HL-60 (cell line): ENCODE data around the gene SRPK2.

Experiments used
- DNase-seq, 2 experiments: peaks; one replicate each; pipeline ENCODE4 v3.0.0-alpha.2; 2010 to 2020; ENCODE audit warnings: low read depth in 1 of 2, low spot score in 1 of 2
- H3K27ac ChIP-seq: fragments of 250-450 bp; sonication (Bioruptor Pico); replicated peaks from 2 replicates; pipeline ENCODE4 v1.5.1; 2020; ENCODE audit warnings: mild to moderate bottlenecking, moderate library complexity
- H3K27me3 ChIP-seq: fragments of 250-450 bp; sonication (Bioruptor Pico); 2 replicates; pipeline ENCODE4 v1.5.1; 2021; ENCODE audit warnings: mild to moderate bottlenecking, moderate library complexity; ENCODE audit not compliant: insufficient read depth, poor library complexity, severe bottlenecking
- H3K4me3 ChIP-seq: replicated peaks from 2 replicates; pipeline ENCODE4 v1.5.1; 2011; ENCODE audit warnings: mild to moderate bottlenecking, control low read depth, low read length; ENCODE audit not compliant: insufficient read depth
- GABPA ChIP-seq: IDR thresholded peaks from 2 replicates; pipeline ENCODE4 v1.6.1; 2012; ENCODE audit warnings: low read depth
- POLR2AphosphoS5 ChIP-seq: IDR thresholded peaks from 2 replicates; pipeline ENCODE4 v1.6.1; 2012; ENCODE audit warnings: low read depth
- SPI1 ChIP-seq: IDR thresholded peaks from 2 replicates; pipeline ENCODE4 v1.6.1; 2012; ENCODE audit warnings: low read depth, mild to moderate bottlenecking, borderline replicate concordance
- TF ChIP-seq, protein P1 (sequence below): IDR thresholded peaks from one replicate; pipeline ENCODE4 v1.5.1; 2011; ENCODE audit warnings: low read length, control low read depth, inconsistent platforms; ENCODE audit not compliant: insufficient read depth
- TF ChIP-seq, protein P2 (sequence below): IDR thresholded peaks from 2 replicates; pipeline ENCODE4 v1.6.1; 2012; ENCODE audit warnings: low read depth; ENCODE audit not compliant: insufficient replicate concordance

Gene SRPK2

DNA sequence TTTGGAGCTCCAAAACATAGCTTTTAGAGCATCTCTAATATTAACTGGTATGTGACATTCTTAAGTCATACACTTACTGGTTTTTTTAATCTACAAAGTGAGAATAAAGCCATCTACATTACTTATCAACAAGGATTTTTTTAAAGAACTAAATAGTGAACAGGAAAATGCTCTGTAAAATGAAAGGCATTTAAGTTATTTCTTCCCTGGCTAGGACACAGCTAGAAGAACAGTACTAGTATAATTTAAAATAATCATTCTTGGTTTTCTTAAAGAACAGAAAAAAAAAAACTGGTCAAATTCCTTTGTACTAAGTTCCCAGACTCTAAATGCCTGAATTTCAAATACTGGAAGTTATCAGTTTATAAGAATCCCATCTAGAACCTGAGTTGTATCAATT lies 139.5 kb downstream of the SRPK2 start:
- DNase-seq: no peak
- TF ChIP-seq POLR2AphosphoS5 (no peak), SPI1 (no peak), GABPA (no peak)
- TF ChIP-seq, protein P1, sequence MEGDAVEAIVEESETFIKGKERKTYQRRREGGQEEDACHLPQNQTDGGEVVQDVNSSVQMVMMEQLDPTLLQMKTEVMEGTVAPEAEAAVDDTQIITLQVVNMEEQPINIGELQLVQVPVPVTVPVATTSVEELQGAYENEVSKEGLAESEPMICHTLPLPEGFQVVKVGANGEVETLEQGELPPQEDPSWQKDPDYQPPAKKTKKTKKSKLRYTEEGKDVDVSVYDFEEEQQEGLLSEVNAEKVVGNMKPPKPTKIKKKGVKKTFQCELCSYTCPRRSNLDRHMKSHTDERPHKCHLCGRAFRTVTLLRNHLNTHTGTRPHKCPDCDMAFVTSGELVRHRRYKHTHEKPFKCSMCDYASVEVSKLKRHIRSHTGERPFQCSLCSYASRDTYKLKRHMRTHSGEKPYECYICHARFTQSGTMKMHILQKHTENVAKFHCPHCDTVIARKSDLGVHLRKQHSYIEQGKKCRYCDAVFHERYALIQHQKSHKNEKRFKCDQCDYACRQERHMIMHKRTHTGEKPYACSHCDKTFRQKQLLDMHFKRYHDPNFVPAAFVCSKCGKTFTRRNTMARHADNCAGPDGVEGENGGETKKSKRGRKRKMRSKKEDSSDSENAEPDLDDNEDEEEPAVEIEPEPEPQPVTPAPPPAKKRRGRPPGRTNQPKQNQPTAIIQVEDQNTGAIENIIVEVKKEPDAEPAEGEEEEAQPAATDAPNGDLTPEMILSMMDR: no peak
- TF ChIP-seq, protein P2, sequence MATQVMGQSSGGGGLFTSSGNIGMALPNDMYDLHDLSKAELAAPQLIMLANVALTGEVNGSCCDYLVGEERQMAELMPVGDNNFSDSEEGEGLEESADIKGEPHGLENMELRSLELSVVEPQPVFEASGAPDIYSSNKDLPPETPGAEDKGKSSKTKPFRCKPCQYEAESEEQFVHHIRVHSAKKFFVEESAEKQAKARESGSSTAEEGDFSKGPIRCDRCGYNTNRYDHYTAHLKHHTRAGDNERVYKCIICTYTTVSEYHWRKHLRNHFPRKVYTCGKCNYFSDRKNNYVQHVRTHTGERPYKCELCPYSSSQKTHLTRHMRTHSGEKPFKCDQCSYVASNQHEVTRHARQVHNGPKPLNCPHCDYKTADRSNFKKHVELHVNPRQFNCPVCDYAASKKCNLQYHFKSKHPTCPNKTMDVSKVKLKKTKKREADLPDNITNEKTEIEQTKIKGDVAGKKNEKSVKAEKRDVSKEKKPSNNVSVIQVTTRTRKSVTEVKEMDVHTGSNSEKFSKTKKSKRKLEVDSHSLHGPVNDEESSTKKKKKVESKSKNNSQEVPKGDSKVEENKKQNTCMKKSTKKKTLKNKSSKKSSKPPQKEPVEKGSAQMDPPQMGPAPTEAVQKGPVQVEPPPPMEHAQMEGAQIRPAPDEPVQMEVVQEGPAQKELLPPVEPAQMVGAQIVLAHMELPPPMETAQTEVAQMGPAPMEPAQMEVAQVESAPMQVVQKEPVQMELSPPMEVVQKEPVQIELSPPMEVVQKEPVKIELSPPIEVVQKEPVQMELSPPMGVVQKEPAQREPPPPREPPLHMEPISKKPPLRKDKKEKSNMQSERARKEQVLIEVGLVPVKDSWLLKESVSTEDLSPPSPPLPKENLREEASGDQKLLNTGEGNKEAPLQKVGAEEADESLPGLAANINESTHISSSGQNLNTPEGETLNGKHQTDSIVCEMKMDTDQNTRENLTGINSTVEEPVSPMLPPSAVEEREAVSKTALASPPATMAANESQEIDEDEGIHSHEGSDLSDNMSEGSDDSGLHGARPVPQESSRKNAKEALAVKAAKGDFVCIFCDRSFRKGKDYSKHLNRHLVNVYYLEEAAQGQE: no peak
- Histone ChIP-seq H3K27ac (no peak overlapping the region), H3K4me3 (no peak overlapping the region), H3K27me3 (no peaks in the 10 kb centered on the region)

DNA sequence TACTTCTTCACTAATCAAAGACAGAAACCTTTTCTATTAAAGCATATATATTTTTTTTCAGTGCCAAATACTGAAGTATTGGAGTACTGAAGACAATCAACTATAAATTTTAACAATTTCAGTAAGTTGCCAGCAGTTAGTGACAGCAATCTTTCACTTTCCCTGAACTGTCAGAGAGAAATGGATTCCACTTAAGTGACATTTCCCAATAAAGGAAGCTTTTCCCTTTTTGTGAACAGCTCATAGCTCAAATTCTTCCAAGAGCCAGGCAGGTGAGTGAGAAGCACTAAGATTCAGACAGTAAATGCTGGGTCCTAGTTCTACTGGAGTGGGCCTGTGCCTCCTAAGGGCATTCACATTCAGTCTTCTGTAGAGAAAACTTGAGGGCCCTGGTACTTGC lies 142.0 kb downstream of the SRPK2 start:
- Histone ChIP-seq H3K4me3 (no peak overlapping the region), H3K27ac (no peak overlapping the region), H3K27me3 (no peaks in the 10 kb centered on the region)
- TF ChIP-seq POLR2AphosphoS5 (no peak), GABPA (no peak), SPI1 (no peak)
- TF ChIP-seq, protein P1: no peak
- TF ChIP-seq, protein P2: no peak
- DNase-seq: no peak

DNA sequence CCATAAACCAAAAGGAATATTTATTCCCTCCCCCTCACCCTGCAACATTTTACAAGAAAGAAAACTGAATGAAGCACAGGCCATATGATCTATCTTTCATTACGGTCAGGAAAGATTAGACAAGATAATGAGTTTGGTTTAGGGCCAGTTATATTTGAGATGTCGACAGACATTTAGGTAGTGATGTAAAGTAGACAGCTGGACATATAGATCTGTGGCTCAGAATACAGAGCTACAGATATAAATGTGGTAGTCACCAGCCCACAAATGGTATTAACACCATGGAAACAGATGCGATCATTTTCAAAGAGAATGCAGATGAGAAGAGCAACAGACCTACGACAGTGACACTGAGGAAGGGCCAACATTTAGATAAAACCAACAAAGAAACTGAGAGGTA lies 142.5 kb downstream of the SRPK2 start:
- no peak overlapping the region for H3K4me3 ChIP-seq
- no peak overlapping the region for H3K27ac ChIP-seq
- no peaks in the 10 kb centered on the region for H3K27me3 ChIP-seq
- no peak for TF ChIP-seq POLR2AphosphoS5
- TF ChIP-seq GABPA: no peak
- no peak for TF ChIP-seq SPI1
- TF ChIP-seq, protein P1: no peak
- TF ChIP-seq, protein P2: no peak
- no peak for DNase-seq
